GM19025 (cell line): ENCODE data around the gene LRRC56.
"Not testable (repeated sequence)": the region's sequence is repeated elsewhere in the genome, so short reads cannot be mapped to it uniquely, and the experiment has no call there.

ENCODE experiments used
- ATAC-seq: cut with Tn5 transposase; IDR thresholded peaks from one replicate; pipeline ENCODE4 v1.9.1; 2021; ENCODE audit warnings: mild to moderate bottlenecking, low read depth, moderate library complexity; ENCODE audit not compliant: unreplicated experiment

Gene LRRC56

DNA sequence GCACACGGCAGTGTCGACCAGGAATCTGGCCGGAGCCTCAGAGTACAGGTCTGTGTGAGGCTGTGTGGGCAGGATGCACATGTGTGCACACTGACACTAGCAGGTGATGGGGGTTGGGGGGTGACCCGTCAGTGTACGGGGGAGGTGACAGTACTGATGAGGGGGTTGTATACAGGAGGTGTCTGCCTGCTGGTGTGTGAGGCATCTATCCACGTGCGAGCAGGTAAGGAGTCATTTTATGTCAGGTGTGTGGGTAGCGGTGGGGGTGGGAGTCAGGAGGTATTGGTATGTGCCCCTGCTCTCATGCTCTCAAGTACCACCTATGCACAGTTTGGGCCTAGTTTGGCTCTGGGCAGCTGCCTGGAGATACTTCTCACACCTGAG is 34.5 kb downstream of the LRRC56 start:
- no peak for ATAC-seq

GRCh38 chr11:573146-573759 is 35.9 kb downstream of the LRRC56 start:
- ATAC-seq = no peak

GRCh38 chr11:574031-574570 is 36.8 kb downstream of the LRRC56 start:
- ATAC-seq = not testable (repeated sequence)

DNA sequence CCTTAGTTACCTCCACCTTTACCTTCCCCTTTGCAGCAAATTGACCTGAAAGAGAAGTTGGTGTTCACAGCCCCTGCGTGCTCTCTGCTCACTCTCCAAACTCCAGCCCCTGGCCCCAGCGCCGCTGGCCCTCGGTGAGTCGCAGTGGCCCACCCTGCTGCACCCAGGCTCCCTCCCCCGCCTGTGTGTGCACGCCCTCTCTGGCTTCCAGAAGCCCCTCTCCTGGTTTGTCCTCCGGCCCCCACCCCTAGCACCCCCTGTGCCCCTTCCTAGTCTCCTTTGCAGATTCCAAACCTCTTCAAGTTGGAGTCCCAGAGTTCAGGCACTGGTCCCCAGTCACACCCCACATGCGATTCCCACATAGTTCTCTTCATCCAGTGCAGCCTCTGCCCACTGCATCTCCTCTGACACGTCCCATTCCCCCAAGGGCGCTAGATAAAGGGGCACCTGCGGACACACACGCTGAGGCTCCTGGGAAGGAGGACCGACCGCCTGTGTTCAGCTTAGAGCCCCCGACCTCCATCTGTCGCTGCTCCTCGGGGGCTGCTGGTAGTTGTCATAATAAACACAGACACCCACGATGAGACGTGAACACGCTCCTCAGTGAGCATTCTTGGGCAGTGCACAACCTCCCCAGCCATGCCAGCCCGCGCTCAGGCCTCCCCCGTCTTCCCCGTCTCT is 37.4 kb downstream of the LRRC56 start:
- ATAC-seq = no peak

- peak; percentile 27 for ATAC-seq
Observed at GRCh38 chr11:575313-575995, 38.1 kb downstream of the LRRC56 start.

GRCh38 chr11:575996-576768 is 38.9 kb downstream of the LRRC56 start, which contains the start of gene PHRF1:
Gene PHRF1, plus strand, starts transcription at chr11:576470. Its CDS starts 5,043 bp downstream, at chr11:581513.
- ATAC-seq = peak; percentile 82

DNA sequence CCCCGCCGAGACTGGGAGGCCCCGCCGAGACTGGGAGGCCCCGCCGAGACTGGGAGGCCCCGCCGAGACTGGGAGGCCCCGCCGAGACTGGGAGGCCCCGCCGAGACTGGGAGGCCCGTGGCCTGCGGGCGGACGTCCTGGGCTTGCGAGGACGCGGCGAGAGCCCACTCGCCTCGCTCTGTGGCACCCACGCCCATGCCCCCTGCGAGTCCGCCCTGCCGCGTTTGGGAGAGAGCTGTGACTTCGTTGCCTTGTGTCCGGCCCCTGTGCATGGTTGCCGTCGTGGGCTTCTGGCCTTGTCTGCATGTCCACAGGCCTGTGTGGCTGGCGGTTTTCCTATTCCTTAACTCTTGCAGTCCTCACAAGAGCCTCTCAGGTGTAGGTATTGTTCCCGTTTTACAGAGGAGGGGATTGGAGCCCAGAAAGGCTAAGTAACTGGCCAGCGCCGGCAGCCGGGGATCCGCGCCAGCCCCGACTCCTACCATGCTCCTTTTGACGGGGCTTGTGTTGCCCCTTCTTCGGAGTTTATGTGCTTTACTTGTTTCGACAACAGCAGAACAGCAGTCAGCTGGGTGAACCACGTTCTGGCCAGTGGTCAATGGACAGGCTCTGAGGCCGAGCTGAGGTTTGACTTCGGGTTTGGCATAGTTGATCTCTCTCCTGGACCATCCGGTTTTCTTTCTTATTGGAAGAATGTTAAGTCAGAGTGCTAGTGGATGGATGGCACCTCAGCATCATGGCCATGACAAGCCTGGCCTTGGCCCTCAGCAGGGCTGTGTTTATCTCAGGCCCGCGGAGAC is 39.7 kb downstream of the LRRC56 start:
- ATAC-seq = no peak

- no peak for ATAC-seq
Observed at GRCh38 chr11:577611-577894, 40.2 kb downstream of the LRRC56 start.

DNA sequence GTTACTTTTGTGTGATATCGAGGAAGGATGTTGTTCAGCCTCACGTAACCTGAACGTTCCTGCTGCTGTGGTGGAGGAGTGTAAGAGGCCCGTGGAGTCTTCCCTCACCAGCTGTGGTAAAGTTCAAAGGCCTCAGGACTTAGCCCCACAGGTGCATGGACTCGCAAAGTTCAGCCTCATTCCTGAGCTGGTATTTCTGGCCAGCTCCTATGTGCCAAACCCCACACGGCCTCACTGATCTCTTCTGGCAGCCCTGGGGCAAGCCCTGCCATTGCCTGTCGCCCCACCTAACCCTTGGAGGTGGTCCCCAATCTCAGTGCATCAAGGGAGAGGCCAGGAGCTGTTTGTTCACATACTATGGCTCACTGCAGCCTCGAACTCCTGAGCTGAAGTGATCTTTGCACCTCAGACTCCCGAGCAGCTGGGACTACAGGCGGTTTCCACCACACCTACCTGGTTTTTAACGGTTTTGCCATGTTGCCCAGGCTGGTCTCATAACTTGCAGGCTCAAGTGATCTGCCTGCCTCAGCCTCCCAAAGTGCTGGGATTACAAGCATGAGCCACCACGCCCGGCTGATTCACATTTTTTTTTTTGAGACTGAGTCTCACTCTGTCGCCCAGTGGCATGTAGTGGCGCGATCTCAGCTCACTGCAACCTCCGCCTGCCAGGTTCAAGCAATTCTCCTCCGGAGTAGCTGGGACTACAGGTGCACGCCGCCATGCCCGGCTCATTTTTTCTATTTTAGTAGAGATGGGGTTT is 41.1 kb downstream of the LRRC56 start:
- ATAC-seq = no peak

- ATAC-seq = no peak
Observed at GRCh38 chr11:579830-580601, 42.7 kb downstream of the LRRC56 start.

- ATAC-seq = no peak
Observed at GRCh38 chr11:581342-581741, 44.0 kb downstream of the LRRC56 start.

DNA sequence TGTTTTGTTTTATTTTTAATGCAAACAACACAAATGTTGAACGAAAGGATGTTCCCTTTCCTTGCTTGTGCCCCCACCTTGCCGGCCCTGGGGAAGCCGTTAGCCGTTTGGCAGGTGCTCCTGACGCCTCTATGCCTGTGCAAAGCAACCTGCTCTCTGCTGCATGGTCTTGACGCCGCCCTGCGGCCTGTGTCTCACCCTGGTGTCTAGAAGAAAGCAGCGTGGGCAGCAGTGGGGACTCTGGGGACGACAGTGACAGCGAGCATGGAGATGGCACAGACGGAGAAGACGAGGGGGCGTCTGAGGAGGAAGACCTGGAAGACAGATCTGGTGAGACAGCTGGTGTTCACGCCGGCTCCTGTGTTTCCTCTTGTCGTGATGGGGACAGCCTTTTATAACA is 44.4 kb downstream of the LRRC56 start:
- no peak for ATAC-seq

- no peak for ATAC-seq
Observed at GRCh38 chr11:584287-584686, 47.0 kb downstream of the LRRC56 start.

- ATAC-seq = no peak
Observed at GRCh38 chr11:586376-587316, 49.3 kb downstream of the LRRC56 start.

- ATAC-seq = no peak
Observed at GRCh38 chr11:587546-587945, 50.2 kb downstream of the LRRC56 start.

- ATAC-seq = no peak
Observed at GRCh38 chr11:587978-588380, 50.7 kb downstream of the LRRC56 start.

DNA sequence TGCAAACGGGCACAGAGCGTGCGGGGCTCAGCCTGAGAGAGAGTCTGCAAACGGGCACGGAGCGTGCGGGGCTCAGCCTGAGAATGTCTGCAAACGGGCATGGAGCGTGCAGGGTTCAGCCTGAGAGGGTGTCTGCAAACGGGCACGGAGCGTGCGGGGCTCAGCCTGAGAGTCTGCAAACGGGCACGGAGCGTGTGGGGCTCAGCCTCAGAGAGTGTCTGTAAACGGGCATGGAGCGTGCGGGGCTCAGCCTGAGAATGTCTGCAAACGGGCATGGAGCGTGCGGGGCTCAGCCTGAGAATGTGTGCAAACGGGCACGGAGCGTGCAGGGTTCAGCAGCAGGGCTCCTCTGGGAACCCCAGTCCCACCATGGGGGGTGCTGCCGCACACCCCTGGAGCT is 52.5 kb downstream of the LRRC56 start:
- no peak for ATAC-seq

DNA sequence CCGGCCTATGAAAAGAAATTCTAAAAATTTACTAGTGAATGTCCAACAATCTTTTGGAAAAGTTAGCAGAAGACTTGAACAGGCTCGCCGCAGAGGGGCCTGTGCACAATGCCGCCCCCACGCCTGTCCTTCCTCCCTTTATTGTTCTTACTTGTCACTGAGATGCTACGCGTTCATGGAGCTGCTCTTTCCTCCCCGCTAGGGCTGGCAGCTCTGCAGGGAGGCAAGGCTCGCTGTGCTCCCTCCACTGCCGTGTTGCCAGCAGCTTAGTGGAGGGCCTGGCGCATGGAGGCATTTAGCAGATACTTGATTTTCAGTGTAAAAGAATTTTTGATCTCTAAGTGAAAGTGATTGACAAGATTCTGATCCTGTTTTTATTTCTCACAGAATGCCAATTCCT is 53.7 kb downstream of the LRRC56 start:
- ATAC-seq = no peak
